Pancreas (tissue), 10 donors: ENCODE measurements around the gene NCF2. TPM values are rescaled to one million over a fixed set of nuclear protein-coding genes. Genes with fewer than 3 reads are reported as not detected.

Experiments
- ATAC-seq, 4 donors: fragments of 200-7000 bp; cut with Tn5 transposase; one replicate each; pipeline versions ENCODE4 v1.8.0 to v1.9.1; 2020; ENCODE audit warnings: mild to moderate bottlenecking in 4 of 4, moderate library complexity in 4 of 4
- DNase-seq, 6 donors: peaks; one replicate each; pipeline ENCODE4 v3.0.0-alpha.2; 2020
- FAIRE-seq: peaks from 2 replicates; lab custom pipeline; 2012; peaks lifted over from hg19 to GRCh38; lab: Jason Lieb, UNC
- H3K27ac ChIP-seq, 4 donors: fragments of 200-600 bp; sonication (generic); 1 replicate in 3 of 4; 2 replicates in 1 of 4; pipeline versions ENCODE4 v1.5.0 to v1.8.0; 2020
- H3K27me3 ChIP-seq, 4 donors: fragments of 200-600 bp; one replicate each; pipeline ENCODE4 v1.8.0; 2021
- H3K36me3 ChIP-seq, 3 donors: fragments of 200-600 bp; sonication (generic) in 1 of 3; one replicate each; pipeline versions ENCODE4 v1.5.0 to v1.8.0; 2020 to 2021
- H3K4me1 ChIP-seq, 3 donors: fragments of 200-600 bp; one replicate each; pipeline ENCODE4 v1.8.0; 2021
- H3K4me3 ChIP-seq, 4 donors: fragments of 200-600 bp; sonication (generic) in 2 of 4; one replicate each; pipeline versions ENCODE4 v1.5.0 to v1.8.0; 2020 to 2021
- H3K9me3 ChIP-seq, 4 donors: fragments of 200-600 bp; one replicate each; pipeline ENCODE4 v1.8.0; 2021
- WGBS, 2 donors: extraction: QIAGEN DNeasy Blood & Tissue Kit; methylation state at CpG; one replicate each; pipeline ENCODE4 v1.1.7; 2013; 5-methylcytosine and 5-hydroxymethylcytosine counted together
- intact Hi-C, 3 donors: fragments of 100-400 bp; cut with DNase I; formaldehyde crosslinking; loops; one replicate each; pipeline versions ENCODE4 v1.11.1 to v1.14.2; 2022
- polyA plus RNA-seq, 2 donors: library from polyadenylated mRNA; stranded (reverse); fragments of 200-250 nt; gene quantifications; one replicate each; pipeline ENCODE4 v1.2.3, GENCODE V29; 2013
- total RNA-seq, 6 donors: library from RNA; stranded (reverse); fragmentation: NEBNext Ultra II Directional in 4 of 6; extraction: Animal tissue kit (Norgen Biotek cat#: 25700) in 4 of 6; gene quantifications; one replicate each; pipeline versions ENCODE4 v1.2.1 to v1.2.4, GENCODE V29; 2021 to 2023
- TF ChIP-seq, protein P1 (sequence below), 4 donors: fragments of 200-600 bp; sonication (generic) in 3 of 4; IDR thresholded peaks; one replicate each; pipeline versions ENCODE4 v1.5.0 to v1.8.0; 2021; ENCODE audit warnings: antibody characterized with exemption in 4 of 4
- donor health status: healthy with polysubstance abuse.
- donor health status: DM: no; HTN: no; CAD: no; lungs with moderate emphysema.
- donor health status: DM: no; HTN: no; CAD: no.
- donor health status: control.
- donor health status: control.
- donor health status: Bipolar disorder and iron deficiency.
- donor health status: DM: yes; HTN: yes; CAD: no.
- donor health status: DM: no; HTN: no; CAD: no.
- donor health status: DM: no; HTN: no; CAD: no.
- donor health status: DM: yes; HTN: yes; CAD: no.

Gene NCF2
- total and polyA plus RNA-seq, 8 donors = 0.65 to 24.5 (median 2.1) TPM

DNA sequence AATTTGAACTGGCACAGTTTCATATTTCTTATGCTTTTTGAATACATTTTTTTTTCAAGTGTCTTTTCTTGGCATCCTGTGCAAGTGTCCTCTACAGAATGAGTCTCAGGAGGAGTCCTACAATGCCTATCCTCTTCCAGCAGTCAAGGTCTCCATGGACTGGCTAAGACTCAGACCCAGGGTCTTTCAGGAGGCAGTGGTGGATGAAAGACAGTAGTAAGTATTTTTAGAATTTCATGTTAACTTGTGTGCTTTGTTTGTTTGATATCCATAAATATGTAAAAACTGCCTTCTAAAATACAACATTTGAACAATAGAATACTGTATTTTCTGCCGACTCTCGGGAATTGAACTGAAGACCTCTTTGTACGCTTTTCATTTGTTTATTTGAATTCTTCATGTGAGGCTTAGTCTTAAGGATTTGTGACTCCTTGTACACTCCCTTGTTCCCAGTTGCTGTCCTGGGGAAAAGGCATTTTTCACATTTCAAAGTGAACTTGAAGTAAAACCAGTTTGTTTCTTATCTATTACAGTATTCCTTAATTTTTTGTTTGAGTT, 56.6 kb downstream of the NCF2 start:
- TF ChIP-seq, protein P1, sequence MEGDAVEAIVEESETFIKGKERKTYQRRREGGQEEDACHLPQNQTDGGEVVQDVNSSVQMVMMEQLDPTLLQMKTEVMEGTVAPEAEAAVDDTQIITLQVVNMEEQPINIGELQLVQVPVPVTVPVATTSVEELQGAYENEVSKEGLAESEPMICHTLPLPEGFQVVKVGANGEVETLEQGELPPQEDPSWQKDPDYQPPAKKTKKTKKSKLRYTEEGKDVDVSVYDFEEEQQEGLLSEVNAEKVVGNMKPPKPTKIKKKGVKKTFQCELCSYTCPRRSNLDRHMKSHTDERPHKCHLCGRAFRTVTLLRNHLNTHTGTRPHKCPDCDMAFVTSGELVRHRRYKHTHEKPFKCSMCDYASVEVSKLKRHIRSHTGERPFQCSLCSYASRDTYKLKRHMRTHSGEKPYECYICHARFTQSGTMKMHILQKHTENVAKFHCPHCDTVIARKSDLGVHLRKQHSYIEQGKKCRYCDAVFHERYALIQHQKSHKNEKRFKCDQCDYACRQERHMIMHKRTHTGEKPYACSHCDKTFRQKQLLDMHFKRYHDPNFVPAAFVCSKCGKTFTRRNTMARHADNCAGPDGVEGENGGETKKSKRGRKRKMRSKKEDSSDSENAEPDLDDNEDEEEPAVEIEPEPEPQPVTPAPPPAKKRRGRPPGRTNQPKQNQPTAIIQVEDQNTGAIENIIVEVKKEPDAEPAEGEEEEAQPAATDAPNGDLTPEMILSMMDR (IDR thresholded peaks at IDR 0.05) = no peak
- Histone ChIP-seq H3K9me3 (no peaks in the 10 kb centered on the region), H3K36me3 (peaks cover 0 to 38% (median 10%) of the 10 kb centered on the region in 3 donors), H3K4me3 (no peak overlapping the region), H3K4me1 (no peaks in the 10 kb centered on the region), H3K27me3 (no peaks in the 10 kb centered on the region), H3K27ac (no peak overlapping the region)
- DNase-seq (no peak), ATAC-seq (no peak), FAIRE-seq (no peak)
- WGBS, 2 donors = 88 to 93% methylated on average over 3 of the region's 3 CpGs
- intact Hi-C loops = loop anchor here in 1 of 3 donors (10.0 kb wide), 1 partner anchor 59 kb away; the partner anchor contains the start of gene SMG7

DNA sequence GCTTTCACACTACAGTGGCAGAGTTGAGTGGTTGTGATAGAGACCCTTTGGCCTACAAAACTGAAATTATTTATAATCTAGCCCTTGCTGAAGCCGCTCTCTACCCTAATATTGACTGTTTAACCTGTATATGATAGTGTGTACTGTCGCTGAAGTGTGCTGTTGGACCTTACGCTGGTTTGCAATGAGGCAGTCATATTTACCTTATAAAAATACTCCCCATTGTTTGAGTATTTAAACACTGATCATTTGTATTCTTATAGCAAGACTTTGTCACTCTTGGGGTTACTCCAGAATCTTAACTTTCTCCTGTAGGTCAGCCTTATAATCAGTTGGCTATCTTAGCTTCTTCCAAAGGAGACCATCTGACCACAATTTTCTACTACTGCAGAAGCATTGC, 61.7 kb downstream of the NCF2 start:
- FAIRE-seq (no peak), ATAC-seq (no peak), DNase-seq (no peak)
- WGBS, 2 donors = 92 to 94% methylated on average over 3 of the region's 3 CpGs
- TF ChIP-seq, protein P1 (IDR thresholded peaks at IDR 0.05) = no peak
- Histone ChIP-seq H3K4me1 (no peaks in the 10 kb centered on the region), H3K36me3 (peaks cover 0 to 40% (median 0%) of the 10 kb centered on the region in 3 donors), H3K27me3 (no peaks in the 10 kb centered on the region), H3K9me3 (no peaks in the 10 kb centered on the region), H3K27ac (no peak overlapping the region), H3K4me3 (no peak overlapping the region)
- intact Hi-C loops = no loop called here

DNA sequence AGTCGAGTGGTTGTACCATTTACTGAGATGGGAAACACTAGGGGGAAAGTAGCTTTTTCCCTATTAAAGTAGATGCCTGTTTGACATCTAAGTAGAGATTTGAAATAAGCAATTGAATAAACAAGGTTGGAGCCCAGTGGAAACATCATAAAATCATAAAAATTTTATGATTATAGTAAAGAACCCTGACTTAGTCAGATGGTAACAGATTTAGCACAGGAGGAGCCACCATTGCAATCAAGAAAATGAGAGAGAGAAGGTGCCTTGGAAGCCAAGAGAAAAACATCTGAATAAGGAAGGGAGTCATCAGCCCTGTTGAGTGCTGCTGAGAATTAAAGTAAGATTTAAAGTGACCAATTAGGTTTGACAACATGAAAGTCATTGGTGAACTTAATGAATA, 68.2 kb downstream of the NCF2 start:
- no peak overlapping the region for H3K27ac ChIP-seq
- intact Hi-C loops = no loop called here
- TF ChIP-seq, protein P1 (IDR thresholded peaks at IDR 0.05) = no peak
- no peak overlapping the region for H3K4me3 ChIP-seq
- no peak for DNase-seq
- H3K27me3 ChIP-seq = no peaks in the 10 kb centered on the region
- WGBS, 2 donors = 84 to 89% methylated on average over 1 of the region's 1 CpG
- H3K4me1 ChIP-seq = no peaks in the 10 kb centered on the region
- H3K36me3 ChIP-seq = peaks cover 0 to 15% (median 0%) of the 10 kb centered on the region in 3 donors
- H3K9me3 ChIP-seq = no peaks in the 10 kb centered on the region
- ATAC-seq = no peak
- FAIRE-seq = no peak

DNA sequence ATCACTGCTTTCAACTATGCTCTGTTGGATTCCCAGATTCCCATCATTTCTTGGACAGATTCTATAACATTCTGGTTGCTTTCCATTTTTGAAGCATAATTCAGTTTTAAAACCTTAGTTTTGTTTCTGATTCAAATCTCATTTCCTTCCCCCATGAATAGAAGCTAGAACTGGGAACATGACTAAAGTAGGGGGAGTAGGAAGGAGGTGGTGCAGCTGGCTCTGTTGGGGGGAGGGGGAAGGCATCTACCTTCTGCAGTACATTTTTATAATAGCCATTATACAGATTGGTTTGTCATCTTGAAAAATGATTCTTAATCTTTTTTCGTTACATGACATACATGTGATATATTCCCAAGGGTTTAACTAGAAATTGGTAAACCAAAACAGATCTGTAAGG, 69.9 kb downstream of the NCF2 start:
- Histone ChIP-seq H3K4me1 (peaks cover 0 to under 1% (median 0%) of the 10 kb centered on the region in 3 donors), H3K27me3 (no peaks in the 10 kb centered on the region), H3K36me3 (peaks cover 0 to 7% (median 0%) of the 10 kb centered on the region in 3 donors), H3K9me3 (no peaks in the 10 kb centered on the region), H3K27ac (no peak overlapping the region), H3K4me3 (no peak overlapping the region)
- FAIRE-seq = no peak
- no peak for DNase-seq
- no peak for ATAC-seq
- TF ChIP-seq, protein P1 (IDR thresholded peaks at IDR 0.05) = no peak
- 75 to 83% methylated on average over 1 of the region's 1 CpG for WGBS, 2 donors
- intact Hi-C loops = no loop called here

DNA sequence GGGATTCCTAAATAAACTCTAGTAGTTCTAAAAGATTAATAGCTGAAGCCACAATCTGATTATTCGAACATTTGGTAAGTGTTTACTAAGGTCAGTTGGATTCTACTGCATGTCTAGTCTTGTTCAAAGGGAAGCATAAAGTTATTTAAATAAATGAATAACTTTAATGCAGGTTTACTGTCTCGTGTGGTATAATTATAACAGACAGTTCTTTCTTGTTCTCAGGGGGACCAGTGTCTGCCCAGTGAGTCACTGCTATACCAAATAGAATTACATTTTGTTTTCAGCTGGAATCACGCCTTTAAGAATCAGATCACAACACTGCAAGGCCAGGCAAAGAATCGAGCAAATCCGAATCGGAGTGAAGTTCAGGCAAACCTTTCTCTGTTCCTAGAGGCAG, 72.9 kb downstream of the NCF2 start:
- 81 to 82% methylated on average over 6 of the region's 6 CpGs for WGBS, 2 donors
- ATAC-seq (no peak), DNase-seq (no peak), FAIRE-seq (no peak)
- Histone ChIP-seq H3K36me3 (no peaks in the 10 kb centered on the region), H3K9me3 (no peaks in the 10 kb centered on the region), H3K4me1 (peaks cover 4 to 17% (median 9%) of the 10 kb centered on the region in 3 donors), H3K27ac (no peak overlapping the region), H3K27me3 (no peaks in the 10 kb centered on the region), H3K4me3 (no peak overlapping the region)
- TF ChIP-seq, protein P1 (IDR thresholded peaks at IDR 0.05) = no peak
- intact Hi-C loops = no loop called here
